Kidney tubule cell (primary cell): ENCODE data around the gene DGCR6L.
"Not testable (repeated sequence)": the region's sequence is repeated elsewhere in the genome, so short reads cannot be mapped to it uniquely, and the experiment has no call there.

ENCODE experiments used
- DNase-seq: peaks from one replicate; pipeline ENCODE4 v3.0.0-alpha.2; 2018; ENCODE audit warnings: low spot score

DGCR6L gene

GRCh38 chr22:20308806-20309650, 10.8 kb downstream of the DGCR6L start:
- DNase-seq, result not testable (repeated sequence)

DNA sequence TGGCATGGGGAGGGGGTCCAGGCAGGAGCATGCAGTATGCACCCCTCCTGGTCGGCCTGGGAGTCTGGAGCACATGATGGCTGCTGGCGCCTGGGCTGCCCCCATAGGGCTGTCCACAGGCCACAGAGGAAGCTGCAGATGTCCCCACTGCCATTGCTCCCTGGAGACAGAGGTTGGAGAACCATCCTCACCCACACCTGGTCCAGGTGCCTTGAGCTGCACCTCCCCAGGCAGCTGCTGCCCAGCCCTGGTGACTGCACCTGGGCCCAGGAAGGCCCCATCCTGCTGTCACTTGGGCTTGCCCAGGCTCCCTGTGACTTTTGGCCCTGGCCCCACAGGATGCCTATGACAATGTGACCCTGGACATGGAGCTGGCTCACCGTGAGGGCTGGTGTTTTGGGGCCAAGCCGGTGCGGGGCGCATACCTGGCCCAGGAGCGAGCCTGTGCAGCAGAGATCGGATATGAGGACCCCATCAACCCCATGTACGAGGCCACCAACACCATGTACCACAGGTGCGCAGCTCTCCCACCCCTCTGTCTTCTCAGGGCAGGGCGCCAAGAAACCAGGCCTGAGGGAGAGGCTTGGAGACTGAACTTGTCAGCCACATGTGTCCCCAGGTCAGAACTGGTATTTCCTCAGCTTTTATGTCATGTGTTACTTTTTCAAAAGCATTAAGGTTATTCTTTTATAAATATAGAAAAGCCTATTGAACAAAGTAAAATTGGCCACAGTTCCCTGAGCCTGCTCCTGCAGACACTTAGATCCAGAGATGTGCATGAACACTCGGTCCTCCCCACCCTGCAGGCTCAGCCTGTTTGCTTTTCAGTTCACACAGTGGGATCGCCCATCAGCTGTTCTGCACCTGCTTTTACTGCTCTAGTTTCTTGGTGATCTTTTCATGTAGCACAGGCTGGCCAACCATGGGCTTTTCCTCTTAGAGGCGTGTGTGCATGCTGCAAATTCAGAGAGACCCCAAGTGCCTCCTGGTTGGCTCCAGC, 12.1 kb downstream of the DGCR6L start:
- not testable (repeated sequence) for DNase-seq

DNA sequence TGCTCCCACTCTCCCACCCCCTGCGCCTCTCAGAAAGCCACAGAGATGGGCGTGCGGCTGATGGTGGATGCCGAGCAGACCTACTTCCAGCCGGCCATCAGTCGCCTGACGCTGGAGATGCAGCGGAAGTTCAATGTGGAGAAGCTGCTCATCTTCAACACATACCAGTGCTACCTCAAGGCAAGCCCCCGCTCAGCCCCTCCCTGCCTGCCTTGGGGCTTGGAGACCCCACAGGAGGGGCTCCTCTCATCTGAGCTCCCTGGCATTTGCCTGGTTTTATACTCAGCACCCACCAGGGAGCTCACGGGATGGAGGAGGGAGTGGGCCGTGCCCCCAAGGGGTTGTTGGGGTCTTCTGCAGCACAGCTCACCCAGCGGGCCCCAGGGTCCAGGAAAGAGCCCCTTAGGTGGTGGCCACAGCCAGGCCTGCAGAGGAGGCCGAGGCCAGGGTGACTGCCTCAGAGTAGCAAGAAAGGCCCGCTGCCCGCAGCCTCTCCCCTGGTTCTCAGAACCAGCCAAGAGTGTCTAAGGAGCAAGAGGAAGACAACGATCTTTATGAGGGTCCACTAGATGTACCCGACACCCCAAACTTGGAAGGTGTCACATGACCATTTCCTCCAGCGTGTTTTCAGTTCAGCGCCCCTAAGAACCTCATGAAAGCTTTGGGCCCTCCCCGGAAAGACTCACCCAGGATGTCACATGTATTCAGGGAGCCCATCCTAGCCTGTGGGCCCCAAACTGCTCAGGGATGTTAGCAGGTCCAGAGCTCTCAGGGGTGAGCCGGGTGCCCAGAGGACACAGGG, 13.0 kb downstream of the DGCR6L start:
- not testable (repeated sequence) for DNase-seq

DNA sequence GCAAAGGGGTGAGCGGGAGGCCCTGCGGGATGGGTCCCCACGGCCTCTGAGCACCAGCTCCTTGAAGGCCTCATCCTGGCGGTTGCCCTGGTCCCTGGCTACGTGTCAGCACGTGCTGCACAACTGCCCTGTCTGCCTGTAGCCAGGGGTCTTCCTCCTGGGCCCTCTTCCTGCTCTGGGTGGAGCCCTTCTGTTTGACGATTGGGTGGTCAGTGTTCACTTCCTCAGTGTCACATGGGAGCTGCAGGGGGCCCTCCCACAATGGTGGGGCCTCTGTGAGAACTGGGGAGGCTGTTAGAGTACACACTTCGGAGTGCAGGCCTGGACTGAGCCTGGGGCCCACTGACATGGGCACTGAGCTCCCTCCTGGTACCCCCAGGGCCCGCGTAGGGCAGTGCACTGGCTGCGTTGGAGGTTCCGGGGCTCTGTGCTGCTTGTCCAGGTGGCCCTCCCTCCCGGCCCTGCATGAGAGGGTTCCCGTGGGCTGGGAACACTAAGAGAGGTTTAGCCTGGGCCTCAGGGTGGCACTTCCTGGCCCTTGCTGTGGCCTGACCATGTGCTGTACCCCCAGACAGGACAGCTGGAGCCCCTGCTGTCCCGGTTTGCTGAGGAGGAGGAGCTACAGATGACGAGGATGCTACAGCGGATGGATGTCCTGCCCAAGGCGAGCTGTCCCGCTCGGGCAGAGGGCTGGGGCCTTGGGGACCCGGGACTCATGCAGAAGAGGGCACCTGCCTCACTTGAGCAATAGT, 13.8 kb downstream of the DGCR6L start:
- no peak for DNase-seq

- DNase-seq, result not testable (repeated sequence)
These were observed 14.5 kb downstream of the DGCR6L start for GRCh38 chr22:20305230-20305893.

- no peak for DNase-seq
These were observed 15.2 kb downstream of the DGCR6L start for GRCh38 chr22:20304646-20305045.

GRCh38 chr22:20303229-20303534, 16.7 kb downstream of the DGCR6L start:
- DNase-seq, result not testable (repeated sequence)

DNA sequence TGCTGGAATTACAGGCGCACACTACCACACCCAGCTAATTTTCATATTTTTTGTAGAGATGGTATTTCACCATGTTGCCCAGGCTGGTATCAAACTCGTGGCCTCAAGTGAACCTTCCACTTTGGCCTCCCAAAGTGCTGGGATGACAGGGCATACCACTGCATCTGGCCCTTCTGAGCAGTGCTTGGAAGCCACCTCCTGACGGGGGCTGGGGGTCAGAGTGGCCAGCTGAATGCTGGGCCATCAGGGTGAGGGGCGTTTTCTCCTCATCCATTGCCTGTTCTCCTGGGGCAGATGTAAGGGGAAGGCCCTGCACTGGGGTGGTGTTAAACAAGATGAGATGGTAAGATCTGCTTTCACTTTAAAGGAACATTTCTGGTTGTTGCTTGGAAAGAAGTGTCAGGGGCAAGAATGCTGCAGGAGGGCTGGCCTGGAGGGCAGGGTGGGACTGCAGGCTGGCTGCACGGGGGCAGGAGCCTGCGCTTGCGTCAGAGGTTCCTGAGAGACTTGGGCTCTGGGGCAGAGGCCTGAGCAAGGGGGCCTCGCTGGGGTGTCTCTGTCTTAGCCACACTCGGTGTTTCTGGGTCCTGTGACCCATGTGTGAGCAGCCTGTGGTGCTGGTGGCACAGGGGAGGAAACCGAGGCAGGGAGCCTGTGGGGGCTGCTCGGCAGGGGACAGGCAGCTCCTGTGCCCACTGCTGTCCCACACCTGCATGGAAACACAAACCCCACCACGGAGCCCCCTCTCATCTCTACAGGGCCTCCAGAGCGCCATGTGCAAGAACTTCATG, 17.2 kb downstream of the DGCR6L start:
- no peak for DNase-seq

- DNase-seq, result peak; percentile 25
These were observed 20.1 kb downstream of the DGCR6L start for GRCh38 chr22:20299746-20300136.

- DNase-seq, result peak; percentile 65
These were observed 20.8 kb downstream of the DGCR6L start for GRCh38 chr22:20298803-20299745.

DNA sequence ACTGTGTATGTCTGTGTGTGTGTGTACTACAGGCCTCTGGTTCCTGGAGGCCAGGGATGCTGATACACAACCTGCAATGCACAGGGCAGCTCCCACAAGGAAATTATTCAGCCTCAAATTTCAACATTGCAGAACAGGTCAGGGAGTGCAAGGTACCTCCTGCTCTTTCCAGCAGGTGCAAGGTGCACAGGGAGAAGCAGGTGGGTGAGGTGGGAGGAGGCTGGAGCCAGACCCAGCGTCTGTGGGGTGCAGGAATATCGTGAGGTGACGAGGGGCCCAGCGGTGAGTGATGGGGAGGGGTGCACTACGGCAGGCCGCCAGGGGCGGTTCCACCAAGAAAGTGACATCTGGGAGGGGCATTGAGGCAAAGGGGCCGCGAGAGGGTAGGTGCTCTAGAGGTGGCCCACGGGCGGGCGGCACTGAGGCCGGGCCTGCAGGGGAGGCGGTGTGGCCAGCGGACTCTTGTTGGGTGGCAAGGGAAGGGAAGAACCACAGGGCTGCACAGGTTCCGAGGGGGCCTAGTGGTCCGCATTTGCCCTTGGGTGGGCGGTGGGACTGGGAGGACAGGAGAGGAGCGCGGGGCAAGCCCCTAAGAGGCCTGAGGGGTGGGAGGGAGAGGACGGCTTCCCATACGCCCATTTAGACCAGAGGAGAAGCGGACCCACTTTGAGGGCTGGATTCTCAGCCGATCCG, 21.6 kb downstream of the DGCR6L start:
- no peak for DNase-seq

GRCh38 chr22:20297414-20298109, 22.3 kb downstream of the DGCR6L start:
- no peak for DNase-seq

DNA sequence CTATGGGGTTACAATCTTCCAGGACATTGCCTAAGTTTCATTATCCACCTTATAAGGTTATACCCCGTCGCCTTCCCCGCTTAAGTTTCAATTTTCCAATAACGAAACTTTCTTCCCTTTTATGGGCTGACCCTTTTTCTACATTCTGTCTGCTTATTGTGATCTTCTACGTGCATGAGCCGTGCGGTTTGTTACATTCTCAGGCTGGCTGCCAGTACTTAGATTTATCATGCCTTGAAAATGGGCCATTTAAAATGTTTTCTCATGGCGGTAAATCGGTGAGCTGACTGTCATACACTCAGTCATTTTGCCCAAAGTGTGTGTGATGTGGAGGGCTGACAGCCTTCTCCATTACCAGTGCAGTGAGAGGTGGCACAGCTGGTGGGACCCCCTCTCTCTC, 23.3 kb downstream of the DGCR6L start:
- no peak for DNase-seq

GRCh38 chr22:20295262-20296064, 24.4 kb downstream of the DGCR6L start:
- DNase-seq, result no peak

GRCh38 chr22:20292673-20293232, 27.1 kb downstream of the DGCR6L start:
- DNase-seq, result peak; percentile 6

- DNase-seq, result no peak
These were observed 27.8 kb downstream of the DGCR6L start for GRCh38 chr22:20292108-20292507.
